GM19397 (cell line): ENCODE results near the gene PPP2R5B.

Source experiments
- ATAC-seq: cut with Tn5 transposase; IDR thresholded peaks from one replicate; pipeline ENCODE4 v1.9.1; 2021; ENCODE audit warnings: mild to moderate bottlenecking, moderate library complexity; ENCODE audit not compliant: unreplicated experiment

The PPP2R5B gene

GRCh38 chr11:64923944-64924909 lies at the start of gene PPP2R5B:
Gene PPP2R5B, plus strand, starts transcription at chr11:64924689. Its CDS starts 1,046 bp downstream, at chr11:64925735.
- peak; percentile 85 for ATAC-seq

DNA sequence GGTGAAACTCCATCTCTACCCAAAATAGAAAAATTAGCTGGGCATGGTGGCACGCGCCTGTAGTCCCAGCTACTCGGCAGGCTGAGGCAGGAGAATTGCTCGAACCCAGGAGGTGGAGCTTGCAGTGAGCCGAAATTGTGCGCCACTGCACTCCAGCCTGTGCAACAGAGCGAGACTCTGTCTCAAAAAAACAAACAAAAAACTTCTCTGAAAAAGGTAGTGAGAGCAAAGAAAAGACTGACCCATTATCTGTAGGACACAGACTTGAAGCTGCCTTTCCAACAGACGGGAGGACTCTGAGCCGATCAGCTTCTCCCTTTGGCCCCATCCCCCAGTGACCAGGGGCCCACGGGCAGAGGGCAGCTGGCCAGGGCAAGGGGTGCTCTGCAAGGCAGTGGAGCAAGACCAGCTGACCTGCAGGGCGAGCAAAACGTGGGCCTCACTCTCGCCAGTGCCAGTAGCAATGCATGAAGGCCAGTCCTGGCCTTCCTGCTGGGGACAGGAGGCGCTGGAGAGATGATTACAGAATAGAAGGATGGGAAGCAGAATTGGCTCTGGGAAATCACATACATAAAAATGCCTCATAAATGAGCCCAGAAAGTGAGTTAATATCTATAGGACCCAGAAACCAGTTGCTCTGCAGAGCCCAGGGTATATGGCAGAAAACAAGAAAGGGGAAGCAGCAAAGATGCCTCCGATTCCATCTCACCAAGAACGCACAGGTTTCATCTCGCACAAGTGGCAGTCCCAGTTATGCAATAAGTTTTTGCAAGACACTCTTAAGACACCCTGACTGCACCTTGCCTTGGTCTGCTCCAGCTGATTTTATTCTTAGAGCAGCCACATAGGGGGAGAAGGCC lies 48.9 kb upstream of the PPP2R5B start:
- ATAC-seq = no peak

- ATAC-seq = no peak
Observed at GRCh38 chr11:64876229-64876750, 48.2 kb upstream of the PPP2R5B start.

DNA sequence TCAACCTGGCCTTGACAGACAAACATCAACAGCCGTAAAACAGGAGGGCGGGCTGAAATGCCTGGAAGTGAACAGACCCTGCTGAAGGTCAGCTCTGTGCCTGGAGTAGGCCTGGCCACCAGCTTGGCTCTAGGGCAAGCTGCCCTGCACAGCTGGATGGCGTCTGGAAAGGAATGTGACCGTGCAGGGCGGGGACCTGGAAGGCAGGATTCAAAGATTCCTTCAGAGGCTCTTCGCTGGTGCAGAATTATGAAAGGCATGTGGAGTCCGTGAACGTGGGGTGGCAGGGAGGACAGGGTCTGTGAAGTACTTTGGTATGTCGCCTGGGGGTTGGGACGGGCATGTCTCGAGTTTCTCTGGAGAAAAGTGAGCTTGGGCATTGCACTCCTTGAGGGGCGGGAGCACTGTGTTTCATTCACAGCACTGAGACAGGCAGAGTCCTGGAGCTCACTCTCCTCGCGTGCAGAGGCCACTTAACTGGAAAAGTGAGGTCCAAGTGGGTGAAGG lies 47.6 kb upstream of the PPP2R5B start:
- ATAC-seq = no peak

DNA sequence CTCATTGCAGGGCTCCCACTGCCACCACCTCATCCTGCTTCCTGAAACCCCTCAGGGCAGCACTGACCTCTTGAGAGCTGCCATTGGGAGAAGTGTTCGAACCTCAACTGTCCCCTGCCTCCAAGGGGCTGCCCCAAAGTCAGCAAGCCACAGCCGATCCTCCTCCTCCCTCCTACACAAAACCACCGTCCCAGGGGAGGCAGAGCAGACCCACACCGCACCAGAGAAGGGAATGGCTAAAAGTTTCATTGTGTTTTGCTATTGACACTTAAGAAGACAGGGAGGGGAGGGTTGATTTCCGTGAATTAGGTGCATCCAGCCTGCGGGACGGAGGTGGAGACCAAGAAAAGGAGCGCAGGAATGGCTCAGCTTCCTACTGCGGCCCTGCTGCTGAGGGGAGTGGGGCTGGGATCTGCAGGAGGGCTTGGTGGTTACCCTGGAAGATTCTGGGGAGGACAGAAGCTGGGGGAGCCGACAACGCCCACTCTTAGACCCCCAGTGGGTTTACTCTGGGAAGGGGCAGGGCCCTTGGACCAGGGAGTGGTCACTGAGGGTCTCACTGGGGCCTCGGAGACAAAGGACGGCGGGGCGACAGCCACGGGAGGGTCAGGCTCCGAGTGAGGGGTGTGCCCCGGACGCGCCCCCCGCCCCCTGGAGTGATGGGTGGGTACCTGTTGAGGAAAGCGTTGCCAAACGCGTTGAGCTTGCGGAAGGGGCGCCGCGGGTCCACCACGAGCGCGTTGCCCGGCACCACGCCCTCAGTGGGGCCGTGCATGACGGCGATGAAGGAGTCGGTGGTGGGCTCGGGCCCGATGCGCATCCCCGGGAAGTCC lies 46.9 kb upstream of the PPP2R5B start:
- peak; percentile 1 for ATAC-seq

GRCh38 chr11:64878223-64878493 lies 46.3 kb upstream of the PPP2R5B start:
- no peak for ATAC-seq

- ATAC-seq = peak; percentile 74
Observed at GRCh38 chr11:64878494-64879243, 45.8 kb upstream of the PPP2R5B start, which contains the start of gene EHD1. Gene EHD1, minus strand, starts transcription at chr11:64878621. Its CDS starts 157 bp downstream, at chr11:64878464.

GRCh38 chr11:64879244-64879900 lies 45.1 kb upstream of the PPP2R5B start:
- no peak for ATAC-seq

DNA sequence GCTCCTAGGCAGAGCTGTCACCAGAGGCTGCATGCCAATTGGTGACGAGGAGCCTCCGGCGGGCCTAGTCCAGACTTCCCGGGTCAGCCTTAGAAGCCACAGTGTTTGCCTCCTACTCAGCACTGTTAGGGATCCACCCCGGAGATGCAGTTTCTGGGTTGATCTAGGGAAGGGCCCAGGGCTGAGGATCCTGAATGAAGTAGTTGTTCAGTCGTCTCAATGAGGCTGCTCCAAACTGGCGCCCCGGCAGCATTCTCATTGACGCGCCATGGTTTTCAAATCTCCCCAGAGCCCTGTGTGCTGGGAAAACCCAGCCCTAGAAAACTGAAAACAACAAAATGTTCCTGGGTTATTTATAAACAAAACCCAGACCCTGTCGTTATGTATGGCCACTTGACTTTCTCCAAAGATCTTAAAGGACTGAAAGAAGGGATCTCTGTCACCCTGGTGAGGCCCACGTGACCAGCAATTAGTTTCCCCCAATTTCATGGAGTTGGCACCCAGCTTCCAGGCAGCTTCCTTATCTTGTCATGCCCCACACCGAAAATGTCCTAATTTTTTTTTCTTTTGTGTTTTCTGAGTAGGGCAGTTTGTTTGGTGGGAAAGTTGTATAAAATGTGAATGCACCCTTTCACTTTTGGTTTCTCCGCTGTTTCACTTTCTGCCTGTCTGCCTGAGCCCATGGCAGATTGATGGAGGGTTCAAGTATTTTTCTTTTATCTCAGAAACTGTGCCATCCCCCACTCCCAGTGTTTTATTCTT lies 44.1 kb upstream of the PPP2R5B start:
- no peak for ATAC-seq

DNA sequence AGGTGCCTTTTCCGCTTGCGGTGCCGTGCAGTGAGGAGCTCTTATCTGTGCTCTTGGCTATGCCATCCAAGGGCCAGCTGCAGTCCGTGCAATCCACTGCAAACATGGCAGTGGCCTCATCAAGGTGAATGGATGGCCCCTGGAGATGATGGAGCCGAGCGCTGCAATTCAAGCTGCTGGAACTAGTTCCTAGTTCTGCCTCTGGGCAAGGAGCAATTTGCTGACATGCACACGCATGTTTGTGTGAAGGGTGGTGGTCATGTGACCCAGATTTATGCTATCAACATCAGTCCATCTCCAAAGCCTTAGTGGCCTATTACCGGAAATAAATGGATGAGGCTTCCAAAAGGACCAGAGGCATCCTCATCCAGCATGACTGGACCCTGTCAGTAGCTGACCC lies 43.0 kb upstream of the PPP2R5B start:
- ATAC-seq = no peak

DNA sequence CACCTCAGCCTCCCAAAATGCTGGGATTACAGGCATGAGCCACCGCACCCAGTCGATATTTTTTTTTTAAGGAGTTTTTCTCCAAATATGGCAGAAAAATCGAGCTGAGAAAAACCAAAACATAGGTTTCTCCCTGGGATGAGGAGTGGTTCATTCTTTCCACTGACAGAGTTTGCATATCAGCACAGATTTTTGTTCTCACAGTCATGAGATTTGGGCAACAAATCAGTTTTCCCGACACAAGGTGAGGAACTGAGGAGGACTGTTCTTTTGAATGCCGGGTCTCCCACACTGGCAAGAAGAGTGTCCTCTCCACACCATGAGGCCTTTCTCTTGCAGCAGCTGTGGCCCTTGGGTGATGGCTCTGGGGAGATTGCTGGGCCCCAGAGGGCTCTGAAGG lies 42.2 kb upstream of the PPP2R5B start:
- no peak for ATAC-seq

DNA sequence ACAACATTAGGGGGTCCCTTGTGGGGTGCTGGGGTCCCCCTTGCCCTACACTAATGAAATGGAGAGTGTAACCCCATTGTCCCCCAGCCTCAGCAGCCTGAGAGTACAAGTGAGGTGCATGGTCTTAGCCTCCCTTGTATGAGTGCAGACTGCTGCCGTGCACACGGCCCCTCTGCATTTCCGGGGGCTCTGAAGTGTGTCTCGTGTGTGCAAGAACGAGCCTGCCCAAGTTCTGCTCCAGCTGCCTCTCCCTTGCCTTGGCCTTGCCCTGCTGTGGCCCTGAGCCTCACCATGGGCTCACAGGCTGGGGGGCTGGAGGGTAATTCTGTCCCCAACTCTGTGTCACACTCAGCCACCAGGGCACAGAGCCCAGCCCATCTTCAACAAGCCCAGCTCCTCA lies 40.9 kb upstream of the PPP2R5B start:
- no peak for ATAC-seq

- no peak for ATAC-seq
Observed at GRCh38 chr11:64884019-64884418, 40.5 kb upstream of the PPP2R5B start.

DNA sequence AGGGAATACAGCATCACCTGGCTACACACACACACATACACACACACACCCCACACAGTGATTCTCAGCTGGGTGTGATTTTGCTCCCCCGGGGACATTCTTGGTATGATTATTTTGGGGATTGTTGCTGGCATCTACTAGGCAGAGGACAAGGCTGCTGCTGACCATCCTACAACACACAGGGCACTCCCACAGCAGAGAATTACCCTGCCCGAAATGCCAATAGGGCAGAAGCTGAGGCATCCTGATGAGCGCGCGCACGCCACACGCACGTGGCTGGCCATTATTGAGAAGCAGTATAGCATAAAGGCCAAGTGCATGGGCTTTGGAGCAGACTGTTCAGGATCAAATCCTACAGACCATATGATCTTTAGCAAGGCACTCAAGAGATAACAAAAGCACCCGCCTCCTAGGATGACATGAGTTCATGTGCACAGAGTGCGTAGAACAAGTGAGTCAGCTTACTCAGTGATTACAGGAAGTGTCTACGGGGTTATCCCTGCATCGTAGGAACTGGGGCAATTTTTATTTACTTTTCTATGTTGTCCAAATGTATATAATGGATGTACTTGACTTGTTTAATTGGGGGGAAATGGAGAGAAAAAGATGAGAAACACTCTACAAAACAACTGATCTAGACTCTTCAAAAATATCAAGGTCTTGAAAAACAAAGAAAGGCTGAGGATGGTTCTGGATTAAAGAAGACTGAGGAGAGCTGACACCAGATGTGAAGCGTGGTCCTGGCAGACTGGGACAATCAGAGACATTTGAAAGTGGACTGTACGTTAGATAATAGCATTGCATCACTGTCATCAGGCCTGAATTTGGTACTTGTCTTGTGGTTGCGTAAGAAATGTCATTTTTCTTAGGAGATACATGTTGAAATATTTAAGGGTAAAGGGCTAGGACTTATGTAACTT lies 38.9 kb upstream of the PPP2R5B start:
- no peak for ATAC-seq

- ATAC-seq = no peak
Observed at GRCh38 chr11:64887234-64887756, 37.2 kb upstream of the PPP2R5B start.

GRCh38 chr11:64887757-64888405 lies 36.6 kb upstream of the PPP2R5B start:
- ATAC-seq = peak; percentile 76

DNA sequence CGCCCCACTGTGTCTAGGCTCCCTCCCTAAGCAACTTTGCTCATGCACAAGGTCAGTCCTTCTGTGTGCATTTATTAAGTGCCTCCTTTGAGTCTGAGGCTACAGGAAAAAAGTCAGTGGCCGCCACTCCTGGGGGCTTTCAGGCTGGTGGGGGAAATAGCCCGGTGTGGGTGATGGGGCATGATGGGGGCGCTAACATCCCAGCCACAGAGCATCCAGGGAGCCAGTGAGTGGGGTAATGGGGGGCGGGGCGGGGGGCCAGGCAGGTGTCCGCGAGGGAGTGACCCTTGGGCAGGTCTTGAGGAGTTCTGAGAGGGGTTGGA lies 36.1 kb upstream of the PPP2R5B start:
- ATAC-seq = no peak
